ENCODE results near the gene CTNND2.

The CTNND2 gene, protein sequence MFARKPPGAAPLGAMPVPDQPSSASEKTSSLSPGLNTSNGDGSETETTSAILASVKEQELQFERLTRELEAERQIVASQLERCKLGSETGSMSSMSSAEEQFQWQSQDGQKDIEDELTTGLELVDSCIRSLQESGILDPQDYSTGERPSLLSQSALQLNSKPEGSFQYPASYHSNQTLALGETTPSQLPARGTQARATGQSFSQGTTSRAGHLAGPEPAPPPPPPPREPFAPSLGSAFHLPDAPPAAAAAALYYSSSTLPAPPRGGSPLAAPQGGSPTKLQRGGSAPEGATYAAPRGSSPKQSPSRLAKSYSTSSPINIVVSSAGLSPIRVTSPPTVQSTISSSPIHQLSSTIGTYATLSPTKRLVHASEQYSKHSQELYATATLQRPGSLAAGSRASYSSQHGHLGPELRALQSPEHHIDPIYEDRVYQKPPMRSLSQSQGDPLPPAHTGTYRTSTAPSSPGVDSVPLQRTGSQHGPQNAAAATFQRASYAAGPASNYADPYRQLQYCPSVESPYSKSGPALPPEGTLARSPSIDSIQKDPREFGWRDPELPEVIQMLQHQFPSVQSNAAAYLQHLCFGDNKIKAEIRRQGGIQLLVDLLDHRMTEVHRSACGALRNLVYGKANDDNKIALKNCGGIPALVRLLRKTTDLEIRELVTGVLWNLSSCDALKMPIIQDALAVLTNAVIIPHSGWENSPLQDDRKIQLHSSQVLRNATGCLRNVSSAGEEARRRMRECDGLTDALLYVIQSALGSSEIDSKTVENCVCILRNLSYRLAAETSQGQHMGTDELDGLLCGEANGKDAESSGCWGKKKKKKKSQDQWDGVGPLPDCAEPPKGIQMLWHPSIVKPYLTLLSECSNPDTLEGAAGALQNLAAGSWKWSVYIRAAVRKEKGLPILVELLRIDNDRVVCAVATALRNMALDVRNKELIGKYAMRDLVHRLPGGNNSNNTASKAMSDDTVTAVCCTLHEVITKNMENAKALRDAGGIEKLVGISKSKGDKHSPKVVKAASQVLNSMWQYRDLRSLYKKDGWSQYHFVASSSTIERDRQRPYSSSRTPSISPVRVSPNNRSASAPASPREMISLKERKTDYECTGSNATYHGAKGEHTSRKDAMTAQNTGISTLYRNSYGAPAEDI (N-terminal part only)

DNA sequence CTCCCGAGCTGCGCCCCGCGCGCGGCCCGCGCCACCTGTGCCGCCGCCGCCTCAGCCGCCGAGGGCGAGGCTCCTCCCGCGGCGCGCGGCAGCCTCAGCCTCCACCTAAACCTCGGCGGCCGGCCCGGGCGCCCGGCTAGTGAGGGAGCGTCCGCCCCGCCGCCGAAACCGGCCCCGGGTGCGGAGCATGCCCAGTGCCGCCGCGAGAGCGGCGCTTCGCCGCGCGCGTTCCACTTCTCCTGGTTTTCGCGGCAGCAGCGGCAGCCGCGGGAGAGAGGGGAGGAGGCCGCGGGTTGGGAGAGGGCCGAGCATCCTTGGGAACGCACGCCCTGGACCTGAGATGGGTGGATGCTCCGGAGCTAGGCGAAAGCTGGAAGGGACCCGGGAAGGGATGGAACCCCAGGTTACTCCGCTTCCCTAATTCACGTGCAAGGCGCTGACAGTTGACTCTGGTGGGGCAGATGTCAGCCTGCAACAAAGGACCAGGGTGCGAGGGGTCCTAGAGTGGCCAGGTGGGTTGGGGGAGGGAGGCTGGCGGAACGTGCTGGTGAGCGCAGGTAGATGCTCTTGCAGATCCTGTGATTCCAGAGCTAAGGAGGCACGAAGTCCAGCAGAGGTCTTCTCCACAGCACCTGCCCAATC lies at the start of gene CTNND2:
Gene CTNND2 (minus strand): TSS at position 182 of the 642 bp plus-strand sequence. CDS start 593 bp downstream, outside the sequence.
- DNase-seq (peak; percentile 2), ATAC-seq (peak; percentile 28)

DNA sequence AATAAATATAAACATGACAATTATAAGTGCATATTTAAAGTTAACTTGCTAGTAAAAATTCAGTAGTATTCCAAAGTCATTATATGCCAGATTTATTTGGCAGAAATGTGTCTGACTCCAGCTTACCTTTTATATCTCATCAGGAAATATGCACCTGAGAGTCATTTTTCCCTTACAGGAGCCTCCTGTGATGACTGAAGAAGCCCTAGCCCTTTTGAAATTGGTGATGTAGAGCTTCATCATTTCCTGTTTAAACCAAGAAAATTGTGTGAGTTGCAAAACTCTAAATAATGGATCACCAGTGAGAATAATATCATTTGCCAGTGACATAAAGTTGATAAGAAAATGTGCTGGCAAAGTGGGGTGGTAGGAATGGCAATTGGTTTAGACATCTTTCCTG lies 42.1 kb upstream of the CTNND2 start:
- no peak overlapping the region for H3K4me3 Mint-ChIP-seq
- no peaks in the 10 kb centered on the region for H3K9me3 Mint-ChIP-seq
- no peak overlapping the region for H3K27ac Mint-ChIP-seq
- DNase-seq (no peak), ATAC-seq (no peak)
- H3K27me3 Mint-ChIP-seq, result no peaks in the 10 kb centered on the region
- no peaks in the 10 kb centered on the region for H3K36me3 Mint-ChIP-seq (ENCODE audit: low read depth)
- H3K4me1 Mint-ChIP-seq, result no peaks in the 10 kb centered on the region

More for the DNA sequence above, at the start of gene CTNND2:
- Mint-ChIP-seq H3K27ac (no peak within 1 kb of the TSS), H3K4me1 (peaks cover 5% of the 10 kb centered on the region), H3K9me3 (no peaks in the 10 kb centered on the region), H3K4me3 (no peak within 1 kb of the TSS), H3K36me3 (ENCODE audit: low read depth) (no peaks in the 10 kb centered on the region), H3K27me3 (peaks cover 40% of the 10 kb centered on the region)

DNA sequence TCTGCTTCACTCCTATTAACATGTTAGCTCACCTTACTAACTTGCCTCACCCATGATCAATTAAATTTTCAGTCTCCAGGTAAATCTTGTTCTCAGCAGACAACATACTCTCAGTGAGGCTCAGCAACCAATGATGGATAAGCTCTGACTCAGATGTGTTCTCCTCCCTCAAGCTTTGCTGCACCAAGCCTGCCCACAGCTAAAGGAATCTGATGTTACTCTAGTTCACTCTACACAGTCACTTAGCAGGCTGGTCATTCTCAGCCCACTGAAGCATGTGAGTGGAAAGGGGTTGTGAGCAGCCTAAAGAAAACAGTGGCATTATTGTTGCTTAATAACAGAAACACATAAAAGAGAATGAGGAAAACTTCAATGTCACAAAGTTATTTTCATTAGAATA lies 37.3 kb upstream of the CTNND2 start:
- Mint-ChIP-seq H3K27ac (no peak overlapping the region), H3K9me3 (peaks cover 9% of the 10 kb centered on the region), H3K36me3 (ENCODE audit: low read depth) (no peaks in the 10 kb centered on the region), H3K27me3 (no peaks in the 10 kb centered on the region), H3K4me1 (no peaks in the 10 kb centered on the region), H3K4me3 (no peak overlapping the region)
- ATAC-seq, result no peak
- DNase-seq, result no peak

DNA sequence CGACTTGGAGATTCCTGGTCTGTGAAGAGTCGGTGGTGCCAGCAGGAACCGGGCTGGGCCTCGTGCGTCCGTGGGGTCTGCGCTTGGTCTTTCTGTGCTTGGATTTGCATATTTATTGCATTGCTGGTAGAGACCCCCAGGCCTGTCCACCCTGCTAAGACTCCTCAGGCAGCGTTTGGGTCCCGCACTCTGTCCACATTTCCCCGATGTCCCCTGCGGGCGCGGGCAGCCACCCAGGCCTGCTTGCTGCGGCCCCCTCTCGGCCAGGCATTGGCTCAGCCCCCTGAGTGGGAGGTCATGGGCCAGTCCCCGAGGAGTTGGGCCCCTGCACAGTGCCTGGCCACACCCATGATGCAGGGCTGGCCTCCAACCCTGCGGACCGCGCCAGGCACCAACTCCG lies 27.4 kb upstream of the CTNND2 start:
- Mint-ChIP-seq H3K4me3 (no peak overlapping the region), H3K9me3 (peaks cover 8% of the 10 kb centered on the region), H3K36me3 (ENCODE audit: low read depth) (no peaks in the 10 kb centered on the region), H3K27ac (no peak overlapping the region), H3K4me1 (no peaks in the 10 kb centered on the region), H3K27me3 (no peaks in the 10 kb centered on the region)
- no peak for DNase-seq
- ATAC-seq, result no peak

DNA sequence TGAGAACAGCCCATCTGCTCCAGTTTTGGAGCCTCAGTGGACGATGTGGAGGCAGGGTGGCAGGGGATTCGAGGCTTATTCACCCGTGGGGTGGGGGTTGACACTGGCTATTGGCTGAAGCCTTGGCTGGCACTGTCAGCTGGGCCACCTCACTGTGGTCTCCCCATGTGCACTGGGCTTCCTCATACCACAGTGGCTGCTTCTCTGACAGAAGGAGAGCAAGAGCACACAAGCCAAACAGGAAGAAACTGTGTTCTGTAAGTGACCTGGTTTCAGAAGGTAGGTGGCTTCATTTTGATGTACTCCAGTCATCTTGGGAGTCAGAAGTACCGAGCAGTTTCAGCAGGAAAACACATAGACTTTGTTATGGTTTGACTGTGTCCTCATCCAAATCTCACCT lies 24.7 kb upstream of the CTNND2 start:
- Mint-ChIP-seq H3K36me3 (ENCODE audit: low read depth) (no peaks in the 10 kb centered on the region), H3K27ac (no peak overlapping the region), H3K9me3 (peaks cover 14% of the 10 kb centered on the region), H3K27me3 (no peaks in the 10 kb centered on the region), H3K4me1 (no peaks in the 10 kb centered on the region), H3K4me3 (no peak overlapping the region)
- DNase-seq, result no peak
- no peak for ATAC-seq

DNA sequence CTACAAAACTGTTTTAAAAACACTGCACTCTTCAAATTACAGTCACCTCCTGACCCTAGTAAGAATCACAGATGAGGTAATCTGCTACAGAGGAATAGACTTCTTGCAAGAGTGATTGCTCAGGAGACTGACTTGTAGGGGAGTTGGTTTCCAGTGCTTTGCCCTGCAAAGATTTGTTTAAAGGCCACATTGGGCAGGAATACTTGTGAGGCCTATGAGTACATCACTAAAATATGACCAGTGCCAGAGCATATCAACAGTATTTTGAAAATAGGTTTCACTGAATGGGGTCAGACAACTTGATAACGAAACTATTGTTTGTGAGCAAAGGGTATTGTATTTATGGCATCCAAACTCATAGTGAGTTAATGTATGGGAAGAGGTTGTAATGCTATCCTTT lies 21.5 kb upstream of the CTNND2 start:
- DNase-seq (no peak), ATAC-seq (no peak)
- Mint-ChIP-seq H3K36me3 (ENCODE audit: low read depth) (no peaks in the 10 kb centered on the region), H3K9me3 (peaks cover 31% of the 10 kb centered on the region), H3K27ac (no peak overlapping the region), H3K27me3 (no peaks in the 10 kb centered on the region), H3K4me3 (no peak overlapping the region), H3K4me1 (no peaks in the 10 kb centered on the region)

DNA sequence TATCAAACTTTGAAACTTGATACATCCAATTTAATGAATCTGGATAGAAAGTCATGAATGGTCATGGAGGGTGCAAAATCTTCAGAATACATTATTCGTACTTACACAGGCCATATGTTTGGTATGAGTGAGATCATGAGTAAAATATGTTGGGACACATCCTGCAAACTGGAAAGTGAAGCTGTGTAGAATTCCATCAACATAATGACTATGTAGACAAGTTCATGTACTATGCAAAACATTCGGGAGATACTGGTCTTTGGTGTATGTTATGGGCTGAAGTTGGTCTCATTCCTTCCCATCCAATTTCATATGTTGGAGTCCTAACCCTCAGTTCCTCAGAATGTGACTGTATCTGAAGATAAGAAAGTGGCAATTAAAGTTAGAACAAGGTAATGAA lies 18.1 kb upstream of the CTNND2 start:
- DNase-seq, result no peak
- Mint-ChIP-seq H3K4me1 (no peaks in the 10 kb centered on the region), H3K27ac (no peak overlapping the region), H3K27me3 (no peaks in the 10 kb centered on the region), H3K9me3 (peaks cover 32% of the 10 kb centered on the region), H3K4me3 (no peak overlapping the region), H3K36me3 (ENCODE audit: low read depth) (no peaks in the 10 kb centered on the region)
- no peak for ATAC-seq

DNA sequence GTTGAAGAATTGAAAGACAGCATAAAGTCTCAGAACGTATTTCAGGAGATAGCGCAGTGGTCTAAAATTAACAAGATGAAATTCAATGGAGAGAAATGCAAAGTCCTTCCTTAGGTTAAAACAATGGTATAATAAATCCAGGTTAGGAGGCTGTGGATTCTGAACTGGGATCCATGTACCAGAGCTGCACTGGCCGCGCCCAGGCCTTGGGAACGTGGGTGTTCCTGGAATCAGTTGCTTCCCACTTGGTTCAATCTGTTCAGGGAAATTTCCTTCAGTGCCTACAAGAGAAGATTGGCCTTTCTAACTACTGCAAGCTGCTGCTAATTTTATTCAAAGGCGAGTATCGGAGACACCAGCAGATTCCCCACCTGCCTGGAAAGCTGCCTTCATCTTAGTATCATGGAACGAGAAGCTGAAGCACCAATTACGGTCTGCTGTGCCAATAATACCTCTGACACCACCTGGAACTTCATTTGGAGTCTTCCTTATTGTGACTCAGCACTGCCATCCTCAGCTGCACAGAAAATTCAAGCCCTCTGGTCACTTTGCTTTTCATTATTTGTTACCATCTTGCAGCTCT lies 14.3 kb upstream of the CTNND2 start:
- Mint-ChIP-seq H3K27ac (no peak overlapping the region), H3K9me3 (peaks cover 25% of the 10 kb centered on the region), H3K4me3 (no peak overlapping the region), H3K27me3 (no peaks in the 10 kb centered on the region), H3K36me3 (ENCODE audit: low read depth) (no peaks in the 10 kb centered on the region), H3K4me1 (no peaks in the 10 kb centered on the region)
- DNase-seq (no peak), ATAC-seq (no peak)

DNA sequence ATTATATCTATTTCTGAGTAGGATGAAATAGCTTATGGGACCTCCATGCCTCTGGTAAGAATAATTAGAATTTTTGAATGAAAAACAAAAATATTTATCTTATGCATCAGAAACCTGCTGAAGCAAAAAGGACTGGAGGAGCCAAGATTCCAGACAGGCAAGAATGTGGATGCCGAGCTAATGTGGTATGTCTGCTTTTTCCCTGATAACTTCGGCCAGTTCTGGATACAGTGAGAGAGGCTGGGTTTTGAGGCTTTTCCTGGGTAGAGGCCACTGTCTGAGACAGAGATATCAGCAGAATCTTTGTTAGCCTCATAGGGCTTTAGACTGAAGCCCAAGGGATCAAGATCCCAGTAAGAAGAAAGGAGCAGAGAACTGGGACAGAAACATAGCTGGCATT lies 5.2 kb upstream of the CTNND2 start:
- ATAC-seq, result no peak
- H3K27ac Mint-ChIP-seq, result no peak overlapping the region
- no peak for DNase-seq
- peaks cover 16% of the 10 kb centered on the region for H3K27me3 Mint-ChIP-seq
- H3K36me3 Mint-ChIP-seq (ENCODE audit: low read depth), result no peaks in the 10 kb centered on the region
- H3K9me3 Mint-ChIP-seq, result peaks cover 4% of the 10 kb centered on the region
- no peaks in the 10 kb centered on the region for H3K4me1 Mint-ChIP-seq
- H3K4me3 Mint-ChIP-seq, result no peak overlapping the region

DNA sequence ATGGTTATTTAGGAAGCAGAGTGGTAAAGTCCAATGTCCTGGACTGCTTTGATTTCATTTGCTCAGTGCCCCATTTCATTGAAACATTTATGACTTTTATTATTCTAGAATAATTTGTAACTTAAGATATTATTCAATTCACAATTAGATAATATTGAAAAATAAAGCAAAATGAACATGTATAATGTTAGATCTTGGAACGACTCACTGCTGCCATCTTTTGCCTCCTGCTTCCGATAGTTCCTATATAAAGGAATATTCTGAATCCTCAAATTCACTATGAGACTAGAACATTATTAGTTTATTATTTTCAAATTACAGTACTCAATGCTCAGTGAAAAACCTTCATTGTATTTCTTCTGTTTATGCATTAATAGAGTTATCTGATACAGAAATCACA lies 2.3 kb upstream of the CTNND2 start:
- H3K27ac Mint-ChIP-seq, result no peak overlapping the region

DNA sequence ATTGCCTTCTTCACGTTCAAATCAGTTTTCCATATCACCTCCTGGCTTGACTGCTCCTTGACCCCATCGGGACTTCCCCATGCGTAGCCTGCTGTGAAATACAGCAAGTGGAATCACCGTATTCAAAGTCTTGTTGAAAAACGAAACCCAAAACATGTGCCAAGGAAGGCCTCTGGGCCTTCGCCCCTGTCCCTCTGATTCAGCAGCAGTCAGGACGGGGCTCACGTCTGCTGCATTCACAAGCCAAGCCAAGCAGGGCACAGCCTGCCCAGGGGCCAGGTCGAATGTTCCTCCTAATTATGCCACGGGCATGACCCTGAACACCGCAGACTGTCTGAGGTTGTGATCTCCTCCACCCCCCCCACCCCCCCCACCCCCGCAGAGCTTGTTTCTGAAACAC lies 960 bp upstream of the CTNND2 start:
- no peak for ATAC-seq
- Mint-ChIP-seq H3K4me1 (peaks cover 5% of the 10 kb centered on the region), H3K36me3 (ENCODE audit: low read depth) (no peaks in the 10 kb centered on the region), H3K4me3 (no peak overlapping the region), H3K9me3 (no peaks in the 10 kb centered on the region), H3K27ac (no peak overlapping the region), H3K27me3 (peaks cover 40% of the 10 kb centered on the region)
- no peak for DNase-seq

More for the DNA sequence above, 2.3 kb upstream of the CTNND2 start:
- Mint-ChIP-seq H3K4me1 (peaks cover 5% of the 10 kb centered on the region), H3K9me3 (peaks cover 4% of the 10 kb centered on the region), H3K27me3 (peaks cover 36% of the 10 kb centered on the region), H3K4me3 (no peak overlapping the region), H3K36me3 (ENCODE audit: low read depth) (no peaks in the 10 kb centered on the region)
- no peak for ATAC-seq
- no peak for DNase-seq

DNA sequence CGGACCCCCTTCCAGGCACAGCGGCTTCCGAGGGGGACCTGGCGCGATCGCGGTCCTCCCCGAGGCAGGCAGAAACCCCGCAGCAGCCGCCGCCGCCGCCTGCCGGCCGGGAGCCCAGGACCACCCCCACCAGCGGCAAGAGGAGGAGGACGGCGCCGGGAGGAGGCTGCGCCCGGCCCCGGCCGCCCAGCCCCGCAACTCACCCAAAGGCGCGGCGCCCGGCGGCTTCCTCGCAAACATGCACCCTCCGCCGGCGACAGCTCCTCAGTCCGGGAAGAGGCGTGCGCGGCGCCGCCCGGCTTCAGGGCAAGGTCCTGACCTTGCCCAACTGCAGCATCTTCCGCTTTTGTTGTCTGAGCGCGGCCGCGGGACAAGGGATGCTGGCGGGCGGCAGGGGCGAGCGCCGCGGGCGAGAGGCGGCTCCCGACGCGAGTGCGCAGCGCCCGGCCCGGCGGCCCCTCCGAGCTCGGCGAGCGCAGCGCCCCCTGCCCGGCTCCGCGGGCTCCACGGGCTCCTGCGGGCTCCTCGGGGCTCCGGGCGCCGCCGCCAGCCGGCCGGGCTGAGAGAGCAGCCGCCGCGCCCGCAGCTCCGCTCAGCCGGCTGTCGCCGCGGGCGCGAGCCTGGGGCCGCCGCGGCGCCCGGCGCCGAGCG lies 507 bp downstream of the CTNND2 start:
- H3K4me3 Mint-ChIP-seq, result no peak overlapping the region
- DNase-seq, result peak; percentile 2
- peaks cover 5% of the 10 kb centered on the region for H3K4me1 Mint-ChIP-seq
- H3K36me3 Mint-ChIP-seq (ENCODE audit: low read depth), result no peaks in the 10 kb centered on the region
- no peaks in the 10 kb centered on the region for H3K9me3 Mint-ChIP-seq
- no peak overlapping the region for H3K27ac Mint-ChIP-seq
- peaks cover 40% of the 10 kb centered on the region for H3K27me3 Mint-ChIP-seq
- ATAC-seq, result peak; percentile 15

DNA sequence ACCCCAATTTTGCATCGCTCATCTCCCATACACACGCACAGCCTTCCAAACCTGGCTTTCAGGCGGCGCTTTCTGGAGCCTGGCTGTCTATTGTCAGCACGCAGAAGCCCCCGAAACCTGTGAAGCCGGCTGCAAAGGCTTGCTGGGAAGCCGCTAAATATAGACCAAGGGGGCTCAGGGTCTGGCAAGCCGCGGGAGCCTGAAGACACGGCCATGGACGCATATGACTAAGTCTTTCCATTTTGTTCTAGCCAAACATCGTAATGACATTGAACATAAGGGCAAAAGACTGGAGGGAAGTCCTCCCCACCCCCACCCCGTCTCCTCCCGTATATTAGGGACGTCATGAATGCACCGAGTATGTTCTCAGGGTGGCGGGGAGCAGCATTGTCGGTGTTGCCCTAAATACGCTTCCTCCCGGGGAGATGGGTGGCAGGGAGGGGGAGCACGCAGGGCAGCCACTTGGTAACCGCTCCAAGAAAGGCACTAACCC lies 1.1 kb downstream of the CTNND2 start:
- Mint-ChIP-seq H3K27me3 (peaks cover 40% of the 10 kb centered on the region), H3K9me3 (no peaks in the 10 kb centered on the region), H3K4me1 (peaks cover 5% of the 10 kb centered on the region), H3K4me3 (no peak overlapping the region), H3K27ac (no peak overlapping the region), H3K36me3 (ENCODE audit: low read depth) (no peaks in the 10 kb centered on the region)
- DNase-seq, result no peak
- no peak for ATAC-seq

All from activated naive CD8-positive, alpha-beta T cell treated with anti-CD3 and anti-CD28 coated beads, Interleukin-2, amount 50 U/mL, for 24 hours (primary cell).